HG03457 (cell line): ENCODE data around the gene CDH18.

Experiments used
- ATAC-seq: cut with Tn5 transposase; IDR thresholded peaks from one replicate; pipeline ENCODE4 v1.9.1; 2021; ENCODE audit warnings: moderate number of reproducible peaks; ENCODE audit not compliant: unreplicated experiment

The CDH18 gene

GRCh38 chr5:19987612-19988361, at the start of gene CDH18:
Gene CDH18 (minus strand): TSS chr5:19988200. CDS start chr5:19838986, 149,214 bp downstream.
- no peak for ATAC-seq

- ATAC-seq = no peak
These were observed 46.7 kb upstream of the CDH18 start for GRCh38 chr5:20034717-20035116.

GRCh38 chr5:20033881-20034280, 45.9 kb upstream of the CDH18 start:
- ATAC-seq = no peak

- ATAC-seq = no peak
These were observed 44.9 kb upstream of the CDH18 start for GRCh38 chr5:20032896-20033295.

GRCh38 chr5:20030125-20030524, 42.1 kb upstream of the CDH18 start:
- no peak for ATAC-seq

- no peak for ATAC-seq
These were observed 41.3 kb upstream of the CDH18 start for GRCh38 chr5:20029266-20029665.

GRCh38 chr5:20028506-20028905, 40.5 kb upstream of the CDH18 start:
- ATAC-seq = no peak

- no peak for ATAC-seq
These were observed 35.7 kb upstream of the CDH18 start for GRCh38 chr5:20023686-20024180.

GRCh38 chr5:20020247-20020646, 32.2 kb upstream of the CDH18 start:
- no peak for ATAC-seq

- no peak for ATAC-seq
These were observed 29.0 kb upstream of the CDH18 start for GRCh38 chr5:20017021-20017420.

- ATAC-seq = no peak
These were observed 12.4 kb upstream of the CDH18 start for GRCh38 chr5:20000416-20000815.

GRCh38 chr5:19988457-19988856, 457 bp upstream of the CDH18 start:
- no peak for ATAC-seq

GRCh38 chr5:19986806-19987205, 1.2 kb downstream of the CDH18 start:
- no peak for ATAC-seq

GRCh38 chr5:19986031-19986619, 1.9 kb downstream of the CDH18 start:
- no peak for ATAC-seq

- no peak for ATAC-seq
These were observed 9.5 kb downstream of the CDH18 start for GRCh38 chr5:19978476-19978875.

- no peak for ATAC-seq
These were observed 10.9 kb downstream of the CDH18 start for GRCh38 chr5:19977099-19977498.

GRCh38 chr5:19975795-19976194, 12.2 kb downstream of the CDH18 start:
- ATAC-seq = no peak

GRCh38 chr5:19960451-19960850, 27.5 kb downstream of the CDH18 start:
- no peak for ATAC-seq

- no peak for ATAC-seq
These were observed 28.1 kb downstream of the CDH18 start for GRCh38 chr5:19959830-19960384.

GRCh38 chr5:19950897-19951296, 37.1 kb downstream of the CDH18 start:
- ATAC-seq = no peak

- no peak for ATAC-seq
These were observed 47.8 kb downstream of the CDH18 start for GRCh38 chr5:19940192-19940591.

GRCh38 chr5:19930451-19930850, 57.5 kb downstream of the CDH18 start:
- ATAC-seq = no peak
